Naive B cell (primary cell): ENCODE data around the gene GLYATL3. TPM values are rescaled to one million over a fixed set of nuclear protein-coding genes. Genes with fewer than 3 reads are reported as not detected.
"Not testable (repeated sequence)": the region's sequence is repeated elsewhere in the genome, so short reads cannot be mapped to it uniquely, and the experiment has no call there.

Experiments used
- ATAC-seq, 2 donors: fragments of 150-1000 bp; cut with Tn5 transposase; 2 replicates each; pipeline ENCODE4 v1.10.0; 2021; ENCODE audit warnings: low read depth in 2 of 2, mild to moderate bottlenecking in 2 of 2, moderate library complexity in 2 of 2
- DNase-seq: peaks from one replicate; pipeline ENCODE4 v3.0.0; 2022
- H3K27ac Mint-ChIP-seq, 6 donors: one replicate each; pipeline ENCODE4 v1.8.0; 2020 to 2022; ENCODE audit warnings: mild to moderate bottlenecking in 6 of 6, mixed read lengths in 6 of 6, moderate library complexity in 5 of 6, inconsistent platforms in 2 of 6
- H3K27me3 Mint-ChIP-seq, 3 donors: one replicate each; pipeline ENCODE4 v1.8.0; 2021 to 2022; ENCODE audit warnings: mixed read lengths in 3 of 3, mild to moderate bottlenecking in 1 of 3
- H3K36me3 Mint-ChIP-seq, 2 donors: one replicate each; pipeline ENCODE4 v1.8.0; 2020 to 2022; ENCODE audit warnings: mixed read lengths in 2 of 2, inconsistent platforms in 1 of 2, mild to moderate bottlenecking in 1 of 2
- H3K4me1 Mint-ChIP-seq, 3 donors: one replicate each; pipeline ENCODE4 v1.8.0; 2020 to 2022; ENCODE audit warnings: mixed read lengths in 3 of 3, inconsistent platforms in 1 of 3, mild to moderate bottlenecking in 1 of 3, moderate library complexity in 1 of 3
- H3K4me3 Mint-ChIP-seq, 8 donors: one replicate each; pipeline ENCODE4 v1.8.0; 2020 to 2022; ENCODE audit warnings: mild to moderate bottlenecking in 8 of 8, mixed read lengths in 8 of 8, moderate library complexity in 8 of 8, inconsistent platforms in 2 of 8
- H3K9me3 Mint-ChIP-seq, 7 donors: one replicate each; pipeline ENCODE4 v1.8.0; 2020 to 2022; ENCODE audit warnings: mixed read lengths in 7 of 7, mild to moderate bottlenecking in 5 of 7, inconsistent platforms in 2 of 7, moderate library complexity in 1 of 7
- polyA plus RNA-seq, 6 donors: library from polyadenylated mRNA; unstranded; fragments of 300-500 nt; fragmentation: Illumina TruSeq; gene quantifications; one replicate each; pipeline ENCODE4 v1.2.3, GENCODE V29; 2021; ENCODE audit warnings: low read depth in 6 of 6

The GLYATL3 gene
- polyA plus RNA-seq, 6 donors from 2014 or later = not detected

DNA sequence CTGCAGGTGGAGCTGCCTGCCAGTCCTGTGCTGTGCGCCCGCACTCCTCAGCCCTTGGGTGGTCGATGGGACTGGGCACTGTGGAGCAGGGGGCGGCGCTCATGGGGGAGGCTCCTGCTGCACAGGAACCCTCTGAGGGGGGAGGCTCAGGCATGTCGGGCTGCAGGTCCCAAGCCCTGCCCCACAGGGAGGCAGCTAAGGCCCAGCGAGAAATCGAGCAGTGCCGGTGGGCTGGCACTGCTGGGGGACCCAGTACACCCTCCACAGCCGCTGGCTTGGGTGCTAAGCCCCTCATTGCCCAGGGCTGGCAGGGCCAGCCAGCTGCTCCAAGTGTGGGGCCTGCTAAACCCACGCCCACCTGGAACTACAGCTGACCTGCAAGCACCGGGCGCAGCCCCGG lies 16.3 kb upstream of the GLYATL3 start:
- not testable (repeated sequence) for H3K9me3 Mint-ChIP-seq, H3K27ac Mint-ChIP-seq, ATAC-seq, DNase-seq, H3K4me3 Mint-ChIP-seq, H3K4me1 Mint-ChIP-seq, H3K27me3 Mint-ChIP-seq
- peaks cover 12 to 22% of the 10 kb centered on the region in 2 donors for H3K36me3 Mint-ChIP-seq

GRCh38 chr6:49490633-49491032 lies 9.1 kb upstream of the GLYATL3 start:
- ATAC-seq (no peak), DNase-seq (no peak)
- Mint-ChIP-seq H3K36me3 (peaks cover 32 to 36% of the 10 kb centered on the region in 2 donors), H3K4me3 (no peak overlapping the region), H3K27ac (no peak overlapping the region), H3K9me3 (no peaks in the 10 kb centered on the region), H3K27me3 (no peaks in the 10 kb centered on the region), H3K4me1 (no peaks in the 10 kb centered on the region)

DNA sequence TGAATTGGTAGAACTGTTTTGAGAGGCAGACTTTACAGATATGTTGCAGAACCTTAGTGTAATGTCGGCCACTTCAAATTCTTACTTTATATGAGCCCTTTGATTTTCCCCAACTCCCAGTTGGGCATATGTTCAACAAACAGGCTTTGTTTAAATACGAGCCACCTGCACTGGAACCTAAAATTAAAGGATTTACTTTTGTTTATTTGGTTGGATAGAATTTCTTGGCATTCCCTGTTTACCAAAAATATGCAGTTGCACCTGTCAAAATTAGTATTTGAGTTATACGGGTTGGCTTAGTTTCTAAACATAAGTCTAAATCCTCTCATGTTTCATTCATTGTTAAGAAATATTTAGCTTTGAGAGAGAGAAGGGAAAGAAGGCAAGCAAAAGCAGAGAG lies 2.4 kb upstream of the GLYATL3 start:
- no peak for ATAC-seq
- Mint-ChIP-seq H3K4me3 (no peak overlapping the region), H3K27me3 (no peaks in the 10 kb centered on the region), H3K4me1 (no peaks in the 10 kb centered on the region), H3K36me3 (no peaks in the 10 kb centered on the region), H3K27ac (no peak overlapping the region), H3K9me3 (no peaks in the 10 kb centered on the region)
- DNase-seq = no peak

DNA sequence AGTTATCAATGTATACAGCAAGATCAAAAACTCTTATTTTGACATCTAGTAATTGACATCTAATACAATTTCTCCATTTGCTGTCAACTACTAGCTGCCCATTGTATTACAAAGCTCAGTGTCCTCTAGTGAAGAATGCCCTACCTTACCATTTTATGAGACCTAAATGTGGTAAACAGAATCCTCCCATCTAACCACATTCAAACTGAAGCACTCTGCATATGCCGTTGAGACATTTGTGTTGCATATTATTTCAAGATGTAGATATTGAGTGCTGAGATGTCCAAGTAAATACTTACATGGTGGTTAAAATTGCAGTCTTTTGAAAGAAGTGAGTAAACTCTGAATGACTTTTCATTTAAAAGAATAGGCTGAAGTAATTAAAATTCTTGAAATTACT lies 597 bp upstream of the GLYATL3 start:
- no peaks in the 10 kb centered on the region for H3K36me3 Mint-ChIP-seq

GRCh38 chr6:49504666-49505065 lies 4.9 kb downstream of the GLYATL3 start:
- ATAC-seq (no peak), DNase-seq (no peak)
- Mint-ChIP-seq H3K4me3 (no peak overlapping the region), H3K27ac (no peak overlapping the region), H3K4me1 (no peaks in the 10 kb centered on the region), H3K27me3 (peaks cover 10 to 27% (median 16%) of the 10 kb centered on the region in 3 donors), H3K36me3 (peaks cover 0 to 13% of the 10 kb centered on the region in 2 donors), H3K9me3 (peaks cover 0 to 6% (median 5%) of the 10 kb centered on the region in 7 donors)

More for the DNA sequence above, 597 bp upstream of the GLYATL3 start:
- Mint-ChIP-seq H3K4me3 (no peak overlapping the region), H3K4me1 (no peaks in the 10 kb centered on the region), H3K27me3 (peaks cover 0 to 6% (median 5%) of the 10 kb centered on the region in 3 donors), H3K27ac (no peak overlapping the region), H3K9me3 (no peaks in the 10 kb centered on the region)
- ATAC-seq (no peak), DNase-seq (no peak)

GRCh38 chr6:49506569-49507111 lies 6.9 kb downstream of the GLYATL3 start:
- Mint-ChIP-seq H3K36me3 (peaks cover 0 to 13% of the 10 kb centered on the region in 2 donors), H3K27me3 (peaks cover 14 to 30% (median 16%) of the 10 kb centered on the region in 3 donors), H3K4me1 (no peaks in the 10 kb centered on the region), H3K27ac (peak overlapping the region in 1 of 6 donors; percentile 75), H3K9me3 (peaks cover 0 to 6% (median 5%) of the 10 kb centered on the region in 7 donors), H3K4me3 (no peak overlapping the region)
- ATAC-seq (no peak), DNase-seq (no peak)

GRCh38 chr6:49509342-49509741 lies 9.6 kb downstream of the GLYATL3 start:
- ATAC-seq = no peak
- Mint-ChIP-seq H3K27me3 (peaks cover 13 to 39% (median 32%) of the 10 kb centered on the region in 3 donors), H3K4me3 (no peak overlapping the region), H3K27ac (no peak overlapping the region), H3K4me1 (no peaks in the 10 kb centered on the region), H3K9me3 (peaks cover 0 to 6% (median 5%) of the 10 kb centered on the region in 7 donors), H3K36me3 (peaks cover 0 to 13% of the 10 kb centered on the region in 2 donors)
- no peak for DNase-seq

GRCh38 chr6:49513153-49513989 lies 13.6 kb downstream of the GLYATL3 start:
- no peaks in the 10 kb centered on the region for H3K9me3 Mint-ChIP-seq
- peaks cover 15 to 25% (median 23%) of the 10 kb centered on the region in 3 donors for H3K27me3 Mint-ChIP-seq
- no peaks in the 10 kb centered on the region for H3K4me1 Mint-ChIP-seq
- peak overlapping the region in 1 of 6 donors; percentile 1 for H3K27ac Mint-ChIP-seq
- H3K36me3 Mint-ChIP-seq = no peaks in the 10 kb centered on the region
- no peak overlapping the region for H3K4me3 Mint-ChIP-seq
- ATAC-seq (no peak), DNase-seq (no peak)

GRCh38 chr6:49514571-49515484 lies 15.1 kb downstream of the GLYATL3 start:
- Mint-ChIP-seq H3K27ac (no peak overlapping the region), H3K4me3 (no peak overlapping the region), H3K27me3 (peaks cover 9 to 24% (median 23%) of the 10 kb centered on the region in 3 donors), H3K9me3 (no peaks in the 10 kb centered on the region), H3K4me1 (no peaks in the 10 kb centered on the region), H3K36me3 (no peaks in the 10 kb centered on the region)
- no peak for ATAC-seq
- no peak for DNase-seq

GRCh38 chr6:49515485-49516146 lies 15.9 kb downstream of the GLYATL3 start:
- DNase-seq = no peak
- Mint-ChIP-seq H3K4me1 (no peaks in the 10 kb centered on the region), H3K27me3 (peaks cover 9 to 29% (median 23%) of the 10 kb centered on the region in 3 donors), H3K4me3 (no peak overlapping the region), H3K9me3 (no peaks in the 10 kb centered on the region), H3K36me3 (no peaks in the 10 kb centered on the region), H3K27ac (no peak overlapping the region)
- no peak for ATAC-seq

DNA sequence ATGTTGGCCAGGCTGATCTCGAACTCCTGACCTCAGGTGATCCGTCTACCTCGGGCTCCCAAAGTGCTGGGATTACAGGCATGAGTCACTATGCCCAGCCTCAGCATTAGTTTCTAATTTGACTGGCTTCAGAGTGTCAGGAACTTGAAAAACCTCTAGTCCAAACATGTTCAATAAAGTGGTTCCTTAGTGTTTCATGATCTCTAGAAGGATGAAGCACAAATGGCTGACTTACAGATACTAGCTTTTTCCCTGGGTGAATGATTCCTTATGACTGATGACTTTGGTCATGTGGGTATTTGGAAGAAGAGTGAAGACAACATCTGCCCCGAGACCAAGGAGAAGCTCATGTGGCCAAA lies 16.4 kb downstream of the GLYATL3 start:
- no peak overlapping the region for H3K27ac Mint-ChIP-seq
- H3K9me3 Mint-ChIP-seq = no peaks in the 10 kb centered on the region
- peaks cover 9 to 29% (median 23%) of the 10 kb centered on the region in 3 donors for H3K27me3 Mint-ChIP-seq
- no peaks in the 10 kb centered on the region for H3K36me3 Mint-ChIP-seq
- no peaks in the 10 kb centered on the region for H3K4me1 Mint-ChIP-seq
- no peak for ATAC-seq
- DNase-seq = no peak
- H3K4me3 Mint-ChIP-seq = no peak overlapping the region

DNA sequence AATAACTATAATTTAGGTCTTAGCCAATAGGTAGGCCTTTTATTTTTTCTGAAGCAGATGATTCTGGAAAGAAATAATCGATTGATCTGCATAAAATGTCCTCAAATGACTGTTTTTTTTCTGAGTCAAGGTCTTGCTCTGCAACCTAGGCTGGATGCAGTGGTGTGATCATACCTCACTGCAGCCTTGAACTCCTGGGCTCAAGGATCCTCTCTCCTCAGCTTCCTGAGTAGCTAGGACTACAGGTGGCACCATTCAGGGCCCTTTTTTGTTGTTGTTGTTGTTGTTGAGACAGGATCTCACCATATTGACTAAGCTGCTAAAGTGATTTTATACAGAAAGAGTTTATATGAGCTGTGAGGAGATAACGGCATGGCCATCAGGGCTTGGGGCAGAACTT lies 18.2 kb downstream of the GLYATL3 start:
- no peak for ATAC-seq
- DNase-seq = no peak
- H3K4me3 Mint-ChIP-seq = no peak overlapping the region
- H3K4me1 Mint-ChIP-seq = no peaks in the 10 kb centered on the region
- H3K27me3 Mint-ChIP-seq = peaks cover 12 to 22% (median 21%) of the 10 kb centered on the region in 3 donors
- no peak overlapping the region for H3K27ac Mint-ChIP-seq
- no peaks in the 10 kb centered on the region for H3K36me3 Mint-ChIP-seq
- no peaks in the 10 kb centered on the region for H3K9me3 Mint-ChIP-seq

GRCh38 chr6:49519660-49520059 lies 19.9 kb downstream of the GLYATL3 start:
- no peak overlapping the region for H3K4me3 Mint-ChIP-seq
- no peak for DNase-seq
- no peak for ATAC-seq
- H3K27ac Mint-ChIP-seq = no peak overlapping the region
- H3K27me3 Mint-ChIP-seq = peaks cover 6 to 10% (median 7%) of the 10 kb centered on the region in 3 donors
- H3K4me1 Mint-ChIP-seq = no peaks in the 10 kb centered on the region
- no peaks in the 10 kb centered on the region for H3K9me3 Mint-ChIP-seq
- no peaks in the 10 kb centered on the region for H3K36me3 Mint-ChIP-seq
